Activated CD8-positive, alpha-beta T cell treated with anti-CD3 and anti-CD28 coated beads for 36 hours (primary cell): Measurements from ENCODE around the gene GSTT2. TPM values are rescaled to one million over a fixed set of nuclear protein-coding genes. Genes with fewer than 3 reads are reported as not detected.

Experiments used
- ATAC-seq: fragments of 200-7000 bp; cut with Tn5 transposase; one replicate; pipeline ENCODE4 v1.10.0; 2021; ENCODE audit warnings: mild to moderate bottlenecking, moderate library complexity
- CTCF ChIA-PET: fragments of 350-600 bp; sonication (Branson Sonifier 250); formaldehyde crosslinking; loops from one replicate; lab custom pipeline; 2021; ENCODE audit warnings: antibody characterized with exemption; lab: Charles Lee
- POLR2A ChIA-PET: fragments of 350-600 bp; sonication (Branson Sonifier 250); formaldehyde crosslinking; loops from one replicate; lab custom pipeline; 2021; ENCODE audit warnings: antibody characterized with exemption; lab: Charles Lee
- DNase-seq: peaks from one replicate; pipeline ENCODE4 v3.0.0-alpha.2; 2020
- H3K27ac Mint-ChIP-seq: one replicate; pipeline ENCODE4 v1.8.0; 2021; ENCODE audit warnings: mild to moderate bottlenecking, mixed read lengths
- H3K27me3 Mint-ChIP-seq: one replicate; pipeline ENCODE4 v1.8.0; 2021; ENCODE audit warnings: mixed read lengths
- H3K36me3 Mint-ChIP-seq: one replicate; pipeline ENCODE4 v1.8.0; 2021; ENCODE audit warnings: low read depth, mixed read lengths
- H3K4me1 Mint-ChIP-seq: one replicate; pipeline ENCODE4 v1.8.0; 2021; ENCODE audit warnings: low read depth, mixed read lengths
- H3K4me3 Mint-ChIP-seq: one replicate; pipeline ENCODE4 v1.8.0; 2021; ENCODE audit warnings: mild to moderate bottlenecking, moderate library complexity, mixed read lengths
- H3K9me3 Mint-ChIP-seq: one replicate; pipeline ENCODE4 v1.8.0; 2021; ENCODE audit warnings: mixed read lengths
- intact Hi-C: fragments of 100-400 bp; cut with micrococcal nuclease; formaldehyde crosslinking; loops from one replicate; pipeline ENCODE4 v1.10.0; 2022
- total RNA-seq, 2 experiments: library from RNA; stranded (reverse); gene quantifications; one replicate each; pipeline ENCODE4 v1.2.3, GENCODE V29; 2021
- TF ChIP-seq, protein P1 (sequence below): fragments of 200-600 bp; IDR thresholded peaks from one replicate; pipeline ENCODE4 v1.8.0; 2022; ENCODE audit warnings: antibody characterized with exemption, mild to moderate bottlenecking

The GSTT2 gene
- total RNA-seq, 2 experiments from 2014 or later, result not detected

DNA sequence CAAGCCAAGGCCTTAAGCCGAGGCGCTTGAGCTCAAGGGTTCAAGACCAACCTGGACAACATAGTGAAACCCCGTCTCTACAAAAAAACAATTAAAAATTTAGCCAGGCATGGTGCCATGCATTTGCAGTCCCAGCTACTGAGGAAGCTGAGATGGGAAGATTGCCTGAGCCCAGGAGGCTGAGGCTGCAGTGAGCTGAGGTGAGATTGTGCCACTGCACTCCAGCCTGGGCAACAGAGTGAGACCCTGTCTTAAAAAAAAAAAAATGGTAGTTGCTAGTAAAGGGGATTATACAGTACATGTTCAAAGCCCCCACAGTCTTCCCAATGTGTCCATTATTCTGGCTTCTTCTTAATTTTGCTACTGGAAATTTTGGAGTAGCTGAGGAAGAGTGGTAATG is 49.4 kb downstream of the GSTT2 start:
- H3K9me3 Mint-ChIP-seq, result peaks cover 1% of the 10 kb centered on the region
- CTCF ChIA-PET, result interaction anchor here (1.4 kb wide), 1 partner anchor 9 kb away, joined by 3 read pairs; no protein-coding TSS in a partner anchor
- no peak for ATAC-seq
- DNase-seq, result no peak
- peaks cover 56% of the 10 kb centered on the region for H3K4me1 Mint-ChIP-seq
- H3K36me3 Mint-ChIP-seq, result peaks cover 39% of the 10 kb centered on the region
- no peak overlapping the region for H3K4me3 Mint-ChIP-seq
- POLR2A ChIA-PET, result no interaction called here
- intact Hi-C loops, result no loop called here
- no peak overlapping the region for H3K27ac Mint-ChIP-seq
- H3K27me3 Mint-ChIP-seq, result no peaks in the 10 kb centered on the region
- TF ChIP-seq, protein P1, sequence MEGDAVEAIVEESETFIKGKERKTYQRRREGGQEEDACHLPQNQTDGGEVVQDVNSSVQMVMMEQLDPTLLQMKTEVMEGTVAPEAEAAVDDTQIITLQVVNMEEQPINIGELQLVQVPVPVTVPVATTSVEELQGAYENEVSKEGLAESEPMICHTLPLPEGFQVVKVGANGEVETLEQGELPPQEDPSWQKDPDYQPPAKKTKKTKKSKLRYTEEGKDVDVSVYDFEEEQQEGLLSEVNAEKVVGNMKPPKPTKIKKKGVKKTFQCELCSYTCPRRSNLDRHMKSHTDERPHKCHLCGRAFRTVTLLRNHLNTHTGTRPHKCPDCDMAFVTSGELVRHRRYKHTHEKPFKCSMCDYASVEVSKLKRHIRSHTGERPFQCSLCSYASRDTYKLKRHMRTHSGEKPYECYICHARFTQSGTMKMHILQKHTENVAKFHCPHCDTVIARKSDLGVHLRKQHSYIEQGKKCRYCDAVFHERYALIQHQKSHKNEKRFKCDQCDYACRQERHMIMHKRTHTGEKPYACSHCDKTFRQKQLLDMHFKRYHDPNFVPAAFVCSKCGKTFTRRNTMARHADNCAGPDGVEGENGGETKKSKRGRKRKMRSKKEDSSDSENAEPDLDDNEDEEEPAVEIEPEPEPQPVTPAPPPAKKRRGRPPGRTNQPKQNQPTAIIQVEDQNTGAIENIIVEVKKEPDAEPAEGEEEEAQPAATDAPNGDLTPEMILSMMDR, result no peak

DNA sequence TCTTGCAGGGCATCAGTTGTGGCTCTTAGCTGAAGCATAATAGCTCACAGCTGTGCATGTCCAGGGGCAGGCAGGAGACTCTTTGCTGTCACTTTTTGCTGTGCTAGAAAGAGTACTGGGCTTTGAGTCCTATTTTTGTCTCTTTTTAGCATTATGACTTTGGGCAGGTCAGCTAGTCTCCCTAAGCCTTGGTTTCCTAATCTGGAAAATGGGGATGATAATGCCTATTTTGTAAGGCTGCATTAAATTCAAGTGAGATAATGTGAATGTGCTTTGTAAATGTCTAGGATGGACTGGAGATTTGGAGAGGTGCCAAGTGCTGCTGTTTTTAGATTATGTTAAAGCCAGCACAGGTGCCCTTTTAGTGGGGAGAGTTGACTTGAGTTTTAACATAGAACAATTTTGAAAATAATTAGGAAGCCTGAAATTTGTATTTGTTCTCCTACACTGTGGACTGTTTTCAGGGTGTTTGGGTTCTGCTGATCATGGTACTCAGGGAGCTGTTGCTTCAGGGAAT is 50.3 kb downstream of the GSTT2 start:
- ChIA-PET CTCF (interaction anchor here (0.6 to 1.0 kb wide), 2 partner anchors 253 to 372 kb away, joined by 3 read pairs; no protein-coding TSS in a partner anchor), POLR2A (interaction anchor here (0.9 to 1.3 kb wide), 2 partner anchors 18 to 19 kb away, joined by 3 to 5 read pairs; partner anchors contain the start of gene CABIN1)
- DNase-seq (no peak), ATAC-seq (no peak)
- TF ChIP-seq, protein P1, result no peak
- intact Hi-C loops, result no loop called here
- Mint-ChIP-seq H3K36me3 (peaks cover 29% of the 10 kb centered on the region), H3K27me3 (no peaks in the 10 kb centered on the region), H3K27ac (no peak overlapping the region), H3K4me3 (no peak overlapping the region), H3K9me3 (no peaks in the 10 kb centered on the region), H3K4me1 (peaks cover 55% of the 10 kb centered on the region)

Other genes with a start within 250 kb of the GSTT2 start
- 1 to 10 TPM; 1.7 TPM for gene ZNF70, start 229.0 kb upstream of the GSTT2 start, total RNA-seq
- not detected for gene VPREB3, start 225.7 kb upstream of the GSTT2 start, total RNA-seq
- gene C22orf15, start 217.1 kb upstream of the GSTT2 start, total RNA-seq, result 1 to 10 TPM; 1.1 to 2.1 TPM
- gene CHCHD10, start 212.2 kb upstream of the GSTT2 start, total RNA-seq, result 100 to 1,000 TPM; 197 to 212 TPM
- 1 to 10 TPM in 1 of 2 experiments, under 1 TPM in 1; 0.85 to 1.4 TPM for gene MMP11, start 207.3 kb upstream of the GSTT2 start, total RNA-seq
- 10 to 100 TPM; 82.8 to 86.3 TPM for gene SMARCB1, start 193.2 kb upstream of the GSTT2 start, total RNA-seq
- 1 to 10 TPM; 5.4 to 7.6 TPM for gene DERL3, start 141.1 kb upstream of the GSTT2 start, total RNA-seq
- 1 to 10 TPM; 8.0 to 8.6 TPM for gene SLC2A11, start 122.3 kb upstream of the GSTT2 start, total RNA-seq
- 1,000 to 10,000 TPM; 1,485 to 1,525 TPM for gene MIF, start 85.8 kb upstream of the GSTT2 start, total RNA-seq
- not detected for gene GSTT2B, start 18.9 kb upstream of the GSTT2 start, total RNA-seq
- not detected for gene DDTL, start 13.2 kb upstream of the GSTT2 start, total RNA-seq
- gene DDT, start 5.7 kb upstream of the GSTT2 start, total RNA-seq, result 100 to 1,000 TPM; 116 to 119 TPM
- not detected for gene GSTT4, start 25.3 kb downstream of the GSTT2 start, total RNA-seq
- 100 to 1,000 TPM; 118 to 125 TPM for gene CABIN1, start 31.2 kb downstream of the GSTT2 start, total RNA-seq
- under 1 TPM; 0.65 to 0.95 TPM for gene SUSD2, start 201.4 kb downstream of the GSTT2 start, total RNA-seq